ENCODE results near the gene PARD3. TPM values are rescaled to one million over a fixed set of nuclear protein-coding genes. Genes with fewer than 3 reads are reported as not detected.

Gene PARD3
- total RNA-seq, 6 experiments from 2014 or later: 19.1 to 27.8 (median 22.0) TPM

DNA sequence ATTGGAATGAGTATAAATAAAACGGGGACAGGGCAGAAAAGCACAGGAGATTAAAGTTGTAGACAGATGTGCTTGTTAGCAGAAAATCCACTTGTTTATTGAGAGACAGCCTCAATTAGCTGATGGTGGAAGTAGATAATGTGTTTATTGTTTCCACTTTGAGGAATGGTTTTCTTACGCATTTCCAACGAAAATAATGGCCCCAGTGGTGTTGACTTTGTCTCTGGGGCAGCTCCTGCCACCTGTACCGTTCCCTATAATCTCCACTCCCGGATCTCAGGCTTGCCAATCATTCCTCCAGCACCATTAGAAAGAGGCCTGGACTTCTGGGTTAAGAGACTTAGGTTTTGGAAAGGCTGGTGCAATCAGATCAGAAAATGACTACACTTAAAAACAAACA is 638.7 kb downstream of the PARD3 start:
- 88% methylated on average over 5 of the region's 5 CpGs for WGBS (ENCODE audit: insufficient coverage, low coverage, low lambda C conversion rate, missing lambda C conversion rate)
- no peaks in the 10 kb centered on the region for H3K4me1 ChIP-seq
- H3K9me3 ChIP-seq: no peaks in the 10 kb centered on the region
- DNase-seq: no peak
- no peaks in the 10 kb centered on the region for H3K36me3 ChIP-seq
- H3K27ac ChIP-seq: no peak overlapping the region
- no peak overlapping the region for H3K4me3 ChIP-seq
- intact Hi-C loops (cut with DNase I): no loop called here
- H3K27me3 ChIP-seq: no peaks in the 10 kb centered on the region
- TF ChIP-seq, protein P1, sequence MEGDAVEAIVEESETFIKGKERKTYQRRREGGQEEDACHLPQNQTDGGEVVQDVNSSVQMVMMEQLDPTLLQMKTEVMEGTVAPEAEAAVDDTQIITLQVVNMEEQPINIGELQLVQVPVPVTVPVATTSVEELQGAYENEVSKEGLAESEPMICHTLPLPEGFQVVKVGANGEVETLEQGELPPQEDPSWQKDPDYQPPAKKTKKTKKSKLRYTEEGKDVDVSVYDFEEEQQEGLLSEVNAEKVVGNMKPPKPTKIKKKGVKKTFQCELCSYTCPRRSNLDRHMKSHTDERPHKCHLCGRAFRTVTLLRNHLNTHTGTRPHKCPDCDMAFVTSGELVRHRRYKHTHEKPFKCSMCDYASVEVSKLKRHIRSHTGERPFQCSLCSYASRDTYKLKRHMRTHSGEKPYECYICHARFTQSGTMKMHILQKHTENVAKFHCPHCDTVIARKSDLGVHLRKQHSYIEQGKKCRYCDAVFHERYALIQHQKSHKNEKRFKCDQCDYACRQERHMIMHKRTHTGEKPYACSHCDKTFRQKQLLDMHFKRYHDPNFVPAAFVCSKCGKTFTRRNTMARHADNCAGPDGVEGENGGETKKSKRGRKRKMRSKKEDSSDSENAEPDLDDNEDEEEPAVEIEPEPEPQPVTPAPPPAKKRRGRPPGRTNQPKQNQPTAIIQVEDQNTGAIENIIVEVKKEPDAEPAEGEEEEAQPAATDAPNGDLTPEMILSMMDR (IDR thresholded peaks at IDR 0.05): no peak
- TF ChIP-seq POLR2A (IDR thresholded peaks at IDR 0.05): no peak
- no peak for ATAC-seq

DNA sequence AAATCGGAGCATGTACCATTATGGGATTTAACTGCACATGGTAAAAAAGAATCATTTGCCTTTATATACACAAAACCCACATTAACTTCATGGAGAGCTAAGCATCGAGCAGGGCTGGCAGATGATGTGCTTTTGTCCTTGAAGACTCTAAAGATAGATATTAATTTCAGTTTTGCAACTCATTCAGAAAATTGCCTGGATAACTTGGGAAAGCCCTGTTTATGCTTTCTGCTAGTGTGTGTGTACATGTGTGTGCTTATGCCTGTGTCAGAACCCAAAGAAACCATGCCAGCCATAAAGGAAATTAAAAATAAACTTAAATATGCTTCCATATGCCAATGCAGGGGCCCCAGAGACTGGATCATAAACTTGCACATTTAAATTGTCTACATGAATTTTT is 640.0 kb downstream of the PARD3 start:
- WGBS (ENCODE audit: insufficient coverage, low coverage, low lambda C conversion rate, missing lambda C conversion rate): 82% methylated on average over 2 of the region's 2 CpGs
- ATAC-seq: no peak
- no peaks in the 10 kb centered on the region for H3K36me3 ChIP-seq
- DNase-seq: no peak
- intact Hi-C loops (cut with DNase I): no loop called here
- H3K27ac ChIP-seq: no peak overlapping the region
- H3K27me3 ChIP-seq: no peaks in the 10 kb centered on the region
- H3K4me3 ChIP-seq: no peak overlapping the region
- H3K9me3 ChIP-seq: no peaks in the 10 kb centered on the region
- no peaks in the 10 kb centered on the region for H3K4me1 ChIP-seq
- TF ChIP-seq, protein P1 (IDR thresholded peaks at IDR 0.05): no peak
- no peak for TF ChIP-seq POLR2A (IDR thresholded peaks at IDR 0.05)

DNA sequence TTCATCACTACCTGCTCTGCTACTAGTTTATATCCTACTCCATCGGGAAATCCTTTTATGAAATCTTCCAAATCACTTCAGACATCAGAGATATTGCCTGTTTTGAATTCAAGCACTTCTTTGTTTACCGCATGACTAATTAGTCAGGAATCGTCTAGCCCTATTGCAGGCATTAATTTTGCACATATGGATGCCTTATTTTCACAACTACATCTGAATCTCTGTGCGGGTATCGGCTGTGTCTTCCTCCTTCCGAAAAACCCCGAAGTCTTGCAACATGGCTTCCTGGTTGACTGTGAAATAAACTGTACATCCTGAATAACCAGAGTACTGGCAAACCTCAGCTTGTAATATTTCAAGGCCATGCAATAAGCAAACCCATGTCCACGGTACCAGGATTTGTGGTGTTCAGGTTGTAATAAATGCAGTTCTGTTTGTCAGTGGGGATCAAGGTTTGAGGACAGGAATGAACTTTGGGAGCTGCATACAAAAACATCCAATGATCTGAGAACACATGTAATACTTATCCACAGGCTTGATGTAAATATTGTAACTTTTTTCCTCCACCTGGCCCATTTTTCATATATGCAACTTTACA is 642.1 kb downstream of the PARD3 start:
- Histone ChIP-seq H3K4me1 (peaks cover 0 to 3% (median 0%) of the 10 kb centered on the region in 4 donors), H3K27ac (no peak overlapping the region), H3K36me3 (no peaks in the 10 kb centered on the region), H3K9me3 (no peaks in the 10 kb centered on the region), H3K4me3 (no peak overlapping the region), H3K27me3 (no peaks in the 10 kb centered on the region)
- TF ChIP-seq, protein P1 (IDR thresholded peaks at IDR 0.05): no peak
- TF ChIP-seq POLR2A (IDR thresholded peaks at IDR 0.05): no peak
- WGBS (ENCODE audit: insufficient coverage, low coverage, low lambda C conversion rate, missing lambda C conversion rate): 58% methylated on average over 8 of the region's 8 CpGs
- intact Hi-C loops (cut with DNase I): no loop called here
- ATAC-seq (no peak), DNase-seq (no peak)

DNA sequence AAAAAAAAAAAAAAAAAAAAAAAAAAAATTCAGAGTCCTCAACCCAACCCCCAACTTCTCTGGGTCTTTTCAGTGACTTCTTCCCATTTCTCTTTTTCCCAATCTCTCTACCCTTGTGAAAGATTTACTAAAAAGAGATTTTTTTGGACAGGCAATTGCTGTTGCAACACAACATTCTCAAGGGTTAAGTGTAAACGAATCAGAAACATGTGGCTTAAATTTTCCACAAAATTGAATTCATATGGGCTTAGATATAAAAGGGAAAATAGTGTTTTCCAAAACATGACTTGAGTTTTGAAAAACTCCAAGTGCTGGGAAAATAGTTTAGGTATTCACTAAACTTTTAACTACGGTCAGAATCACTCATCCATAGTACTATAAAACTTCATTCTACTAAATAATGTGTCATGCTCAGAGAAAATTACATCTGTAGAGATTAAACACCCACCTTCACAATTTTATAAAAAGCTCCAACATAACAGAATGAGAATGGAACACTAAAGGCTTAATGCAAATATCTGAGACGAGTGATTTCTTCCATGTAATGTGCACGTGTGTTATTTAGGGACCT is 643.1 kb downstream of the PARD3 start:
- DNase-seq (no peak), ATAC-seq (no peak)
- H3K27ac ChIP-seq: no peak overlapping the region
- 80% methylated on average over 4 of the region's 4 CpGs for WGBS (ENCODE audit: insufficient coverage, low coverage, low lambda C conversion rate, missing lambda C conversion rate)
- TF ChIP-seq POLR2A (IDR thresholded peaks at IDR 0.05): no peak
- TF ChIP-seq, protein P1 (IDR thresholded peaks at IDR 0.05): no peak
- no peaks in the 10 kb centered on the region for H3K9me3 ChIP-seq
- H3K27me3 ChIP-seq: no peaks in the 10 kb centered on the region
- intact Hi-C loops (cut with DNase I): no loop called here
- H3K36me3 ChIP-seq: no peaks in the 10 kb centered on the region
- no peak overlapping the region for H3K4me3 ChIP-seq
- H3K4me1 ChIP-seq: peaks cover 0 to 7% (median 0%) of the 10 kb centered on the region in 4 donors
